NK-92 treated with Interleukin-12 subunit alpha and Interleukin-12 subunit beta, amount 100 ng/mL, for 24 hours (cell line): ENCODE measurements around the gene EFR3B.

Experiments
- DNase-seq: peaks from one replicate; lab custom pipeline; 2025; lab: John Stamatoyannopoulos, UW

Gene EFR3B

GRCh38 chr2:25035537-25036220 lies 6.2 kb upstream of the EFR3B start:
- DNase-seq: no peak

GRCh38 chr2:25036221-25036559 lies 5.7 kb upstream of the EFR3B start:
- DNase-seq: no peak

- DNase-seq: no peak
These were observed 2.8 kb upstream of the EFR3B start for GRCh38 chr2:25039126-25039525.

- no peak for DNase-seq
These were observed 459 bp upstream of the EFR3B start for GRCh38 chr2:25041307-25041927.

- no peak for DNase-seq
These were observed 705 bp downstream of the EFR3B start for GRCh38 chr2:25042321-25043240.

- DNase-seq: no peak
These were observed 1.5 kb downstream of the EFR3B start for GRCh38 chr2:25043241-25043867.

GRCh38 chr2:25044011-25044410 lies 2.1 kb downstream of the EFR3B start:
- DNase-seq: no peak

GRCh38 chr2:25044990-25045389 lies 3.1 kb downstream of the EFR3B start:
- no peak for DNase-seq

GRCh38 chr2:25049422-25049821 lies 7.5 kb downstream of the EFR3B start:
- no peak for DNase-seq

GRCh38 chr2:25050128-25050527 lies 8.3 kb downstream of the EFR3B start:
- no peak for DNase-seq

GRCh38 chr2:25053041-25053440 lies 11.2 kb downstream of the EFR3B start:
- no peak for DNase-seq

GRCh38 chr2:25054720-25055119 lies 12.8 kb downstream of the EFR3B start:
- DNase-seq: no peak

GRCh38 chr2:25055376-25055920 lies 13.6 kb downstream of the EFR3B start:
- no peak for DNase-seq

- no peak for DNase-seq
These were observed 14.4 kb downstream of the EFR3B start for GRCh38 chr2:25056098-25056821.

GRCh38 chr2:25062511-25062917 lies 20.6 kb downstream of the EFR3B start:
- DNase-seq: no peak

GRCh38 chr2:25063876-25064660 lies 22.2 kb downstream of the EFR3B start:
- DNase-seq: no peak

- DNase-seq: no peak
These were observed 23.9 kb downstream of the EFR3B start for GRCh38 chr2:25065768-25066167.

- DNase-seq: no peak
These were observed 24.6 kb downstream of the EFR3B start for GRCh38 chr2:25066455-25066854.

- no peak for DNase-seq
These were observed 26.3 kb downstream of the EFR3B start for GRCh38 chr2:25068217-25068616.

- DNase-seq: no peak
These were observed 30.1 kb downstream of the EFR3B start for GRCh38 chr2:25071966-25072365.

- no peak for DNase-seq
These were observed 30.7 kb downstream of the EFR3B start for GRCh38 chr2:25072606-25073005.
